B cell (primary cell): ENCODE results near the gene MIX23.

Source experiments
- EZH2 ChIP-seq: IDR thresholded peaks from 2 replicates; pipeline ENCODE4 v1.6.1; 2012; ENCODE audit warnings: borderline replicate concordance, low read depth, mild to moderate bottlenecking, moderate library complexity, low read length; ENCODE audit not compliant: insufficient read depth, poor library complexity, severe bottlenecking
- TF ChIP-seq, protein P1 (sequence below): fragments of 200-600 bp; IDR thresholded peaks from one replicate; pipeline ENCODE4 v1.8.0; 2022; ENCODE audit warnings: antibody characterized with exemption, mild to moderate bottlenecking

DNA sequence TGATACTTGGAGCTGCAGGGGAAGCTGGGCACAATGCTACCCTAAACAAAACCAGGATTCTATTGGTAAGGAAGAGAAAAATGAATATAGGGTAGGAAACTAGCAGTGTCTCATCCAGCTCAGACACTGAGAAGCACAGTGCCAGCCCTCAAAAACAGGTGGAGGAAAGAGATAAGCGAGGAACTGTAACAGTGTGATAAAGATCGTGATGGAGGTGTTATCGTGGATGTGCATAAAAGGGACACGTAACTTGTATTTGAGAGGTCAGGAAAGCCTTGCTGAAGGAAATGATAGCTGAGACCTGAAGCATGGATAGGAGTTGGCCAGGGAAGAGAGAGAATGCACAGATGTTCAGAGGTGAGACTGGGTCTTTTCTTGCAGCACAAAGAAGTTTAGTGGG is 27.4 kb downstream of the MIX23 start:
- TF ChIP-seq, protein P1, sequence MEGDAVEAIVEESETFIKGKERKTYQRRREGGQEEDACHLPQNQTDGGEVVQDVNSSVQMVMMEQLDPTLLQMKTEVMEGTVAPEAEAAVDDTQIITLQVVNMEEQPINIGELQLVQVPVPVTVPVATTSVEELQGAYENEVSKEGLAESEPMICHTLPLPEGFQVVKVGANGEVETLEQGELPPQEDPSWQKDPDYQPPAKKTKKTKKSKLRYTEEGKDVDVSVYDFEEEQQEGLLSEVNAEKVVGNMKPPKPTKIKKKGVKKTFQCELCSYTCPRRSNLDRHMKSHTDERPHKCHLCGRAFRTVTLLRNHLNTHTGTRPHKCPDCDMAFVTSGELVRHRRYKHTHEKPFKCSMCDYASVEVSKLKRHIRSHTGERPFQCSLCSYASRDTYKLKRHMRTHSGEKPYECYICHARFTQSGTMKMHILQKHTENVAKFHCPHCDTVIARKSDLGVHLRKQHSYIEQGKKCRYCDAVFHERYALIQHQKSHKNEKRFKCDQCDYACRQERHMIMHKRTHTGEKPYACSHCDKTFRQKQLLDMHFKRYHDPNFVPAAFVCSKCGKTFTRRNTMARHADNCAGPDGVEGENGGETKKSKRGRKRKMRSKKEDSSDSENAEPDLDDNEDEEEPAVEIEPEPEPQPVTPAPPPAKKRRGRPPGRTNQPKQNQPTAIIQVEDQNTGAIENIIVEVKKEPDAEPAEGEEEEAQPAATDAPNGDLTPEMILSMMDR, result no peak
- TF ChIP-seq EZH2, result no peak
